H1 (cell line): Measurements from ENCODE around the gene RNF111. TPM values are rescaled to one million over a fixed set of nuclear protein-coding genes. Genes with fewer than 3 reads are reported as not detected.

Experiments
- CTCF ChIA-PET: fragments of 300-600 bp; sonication (Branson Sonifier 250); formaldehyde crosslinking; loops from one replicate; lab custom pipeline; 2021; ENCODE audit not compliant: partially characterized antibody; lab: Charles Lee
- POLR2A ChIA-PET: fragments of 300-600 bp; sonication (Branson Sonifier 250); formaldehyde crosslinking; loops from one replicate; lab custom pipeline; 2021; ENCODE audit warnings: inconsistent platforms; ENCODE audit not compliant: partially characterized antibody; lab: Charles Lee
- DNase-seq, 2 experiments: peaks; one replicate each; pipeline versions ENCODE4 v3.0.0 to v3.0.0-alpha.2; 2010 to 2022; ENCODE audit warnings: low spot score in 2 of 2, low read depth in 1 of 2, mixed read lengths in 1 of 2
- FAIRE-seq: peaks from 2 replicates; lab custom pipeline; 2011; peaks lifted over from hg19 to GRCh38; lab: Jason Lieb, UNC
- H2AFZ ChIP-seq: 2 replicates; pipeline ENCODE4 v1.8.1; 2012; ENCODE audit warnings: low read length, inconsistent platforms
- H2AK5ac ChIP-seq: 2 replicates; pipeline ENCODE4 v1.6.1; 2013; ENCODE audit warnings: low read depth, low read length
- H2BK120ac ChIP-seq: replicated peaks from 2 replicates; pipeline ENCODE3; 2013; ENCODE audit warnings: low read depth, low read length, inconsistent platforms
- H2BK12ac ChIP-seq: 2 replicates; pipeline ENCODE4 v1.6.1; 2013; ENCODE audit warnings: low read depth, low read length
- H2BK15ac ChIP-seq: 2 replicates; pipeline ENCODE4 v1.6.1; 2013; ENCODE audit warnings: low read length
- H2BK20ac ChIP-seq: 2 replicates; pipeline ENCODE4 v1.6.1; 2013; ENCODE audit warnings: low read length
- H2BK5ac ChIP-seq: 2 replicates; pipeline ENCODE4 v1.6.1; 2013; ENCODE audit warnings: low read depth, low read length
- H3K14ac ChIP-seq: 2 replicates; pipeline ENCODE4 v1.6.1; 2013; ENCODE audit warnings: inconsistent platforms; ENCODE audit not compliant: insufficient read length
- H3K18ac ChIP-seq: 2 replicates; pipeline ENCODE4 v1.6.1; 2013; ENCODE audit warnings: low read length; ENCODE audit errors: extremely low read depth
- H3K23ac ChIP-seq: 2 replicates; pipeline ENCODE4 v1.6.1; 2013; ENCODE audit warnings: inconsistent platforms; ENCODE audit not compliant: insufficient read length
- H3K23me2 ChIP-seq: 2 replicates; pipeline ENCODE4 v1.6.1; 2013; ENCODE audit warnings: low read depth, low read length
- H3K27ac ChIP-seq: 2 replicates; pipeline ENCODE4 v1.6.1; 2011; ENCODE audit warnings: low read depth, low read length, inconsistent platforms
- H3K27me3 ChIP-seq, 4 experiments: replicated peaks in 1 of 4; 1 replicate in 1 of 4; 2 replicates in 3 of 4; pipeline versions ENCODE4 v1.6.1 to v1.8.1; 2011 to 2013; ENCODE audit warnings: low read length in 3 of 4, mild to moderate bottlenecking in 3 of 4, inconsistent platforms in 2 of 4, mixed read lengths in 2 of 4, moderate library complexity in 1 of 4; ENCODE audit not compliant: control insufficient read depth in 3 of 4, insufficient read depth in 3 of 4; ENCODE audit errors: extremely low read depth in 1 of 4
- H3K36me3 ChIP-seq, 4 experiments: 2 replicates each; pipeline versions ENCODE4 v1.6.1 to v1.8.1; 2011 to 2013; ENCODE audit warnings: mild to moderate bottlenecking in 4 of 4, low read length in 3 of 4, moderate library complexity in 2 of 4, control low read depth in 1 of 4, inconsistent platforms in 1 of 4; ENCODE audit not compliant: insufficient read depth in 4 of 4, control insufficient read depth in 2 of 4
- H3K4ac ChIP-seq: replicated peaks from 2 replicates; pipeline ENCODE3; 2013; ENCODE audit warnings: low read length, low read depth, mixed read lengths, inconsistent platforms; ENCODE audit not compliant: insufficient read length
- H3K4me1 ChIP-seq, 4 experiments: replicated peaks in 1 of 4; 1 replicate in 1 of 4; 2 replicates in 3 of 4; pipeline versions ENCODE4 v1.6.1 to v1.8.1; 2011 to 2013; ENCODE audit warnings: low read length in 3 of 4, inconsistent platforms in 2 of 4, mixed read lengths in 1 of 4; ENCODE audit not compliant: insufficient read depth in 4 of 4, control insufficient read depth in 3 of 4
- H3K4me2 ChIP-seq, 2 experiments: 2 replicates each; pipeline versions ENCODE4 v1.6.1 to v1.8.1; 2011 to 2013; ENCODE audit warnings: low read depth in 2 of 2, low read length in 2 of 2, control low read depth in 1 of 2, inconsistent platforms in 1 of 2, mild to moderate bottlenecking in 1 of 2; ENCODE audit not compliant: insufficient read depth in 1 of 2
- H3K4me3 ChIP-seq, 4 experiments: fragments of 200-600, 300-600 bp in 1 of 4; sonication (generic), shearing (Covaris generic), sonication (Bioruptor Twin) in 1 of 4; 2 replicates each; pipeline versions ENCODE4 v1.5.1 to v1.8.1; 2011 to 2016; ENCODE audit warnings: low read length in 4 of 4, low read depth in 3 of 4, control low read depth in 2 of 4, inconsistent platforms in 2 of 4, mild to moderate bottlenecking in 2 of 4, mixed read lengths in 1 of 4, moderate library complexity in 1 of 4; ENCODE audit not compliant: insufficient read depth in 2 of 4; ENCODE audit errors: extremely low read depth in 1 of 4
- H3K56ac ChIP-seq: replicated peaks from 2 replicates; pipeline ENCODE3; 2013; ENCODE audit warnings: low read depth, mild to moderate bottlenecking, mixed read lengths, low read length, inconsistent platforms; ENCODE audit not compliant: insufficient read length
- H3K79me1 ChIP-seq: 2 replicates; pipeline ENCODE4 v1.6.1; 2013; ENCODE audit warnings: low read depth, low read length, control low read depth
- H3K79me2 ChIP-seq, 2 experiments: 2 replicates each; pipeline versions ENCODE4 v1.6.1 to v1.8.1; 2012 to 2013; ENCODE audit warnings: low read length in 2 of 2, mild to moderate bottlenecking in 2 of 2, inconsistent platforms in 1 of 2; ENCODE audit not compliant: insufficient read depth in 2 of 2, control insufficient read depth in 1 of 2
- H3K9ac ChIP-seq, 4 experiments: replicated peaks in 1 of 4; 1 replicate in 1 of 4; 2 replicates in 3 of 4; pipeline versions ENCODE4 v1.6.1 to v1.8.1; 2011 to 2013; ENCODE audit warnings: low read depth in 3 of 4, low read length in 3 of 4, control low read depth in 2 of 4, mild to moderate bottlenecking in 2 of 4, moderate library complexity in 2 of 4, inconsistent platforms in 1 of 4; ENCODE audit errors: extremely low read depth in 1 of 4
- H3K9me3 ChIP-seq, 2 experiments: 2 replicates each; pipeline versions ENCODE4 v1.6.1 to v1.8.1; 2012 to 2013; ENCODE audit warnings: mild to moderate bottlenecking in 2 of 2, moderate library complexity in 2 of 2, control low read depth in 1 of 2, inconsistent platforms in 1 of 2, low read depth in 1 of 2, low read length in 1 of 2, mixed read lengths in 1 of 2; ENCODE audit not compliant: insufficient read depth in 2 of 2
- H4K20me1 ChIP-seq, 2 experiments: replicated peaks in 1 of 2; 2 replicates each; pipeline versions ENCODE3 to v1.8.1; 2011 to 2013; ENCODE audit warnings: inconsistent platforms in 2 of 2, low read length in 2 of 2, mild to moderate bottlenecking in 1 of 2; ENCODE audit not compliant: insufficient read depth in 2 of 2, control insufficient read depth in 1 of 2
- H4K5ac ChIP-seq: 2 replicates; pipeline ENCODE4 v1.6.1; 2013; ENCODE audit warnings: low read length, low read depth, mixed read lengths, inconsistent platforms; ENCODE audit not compliant: insufficient read length
- H4K8ac ChIP-seq: 2 replicates; pipeline ENCODE4 v1.8.0; 2013; ENCODE audit warnings: mild to moderate bottlenecking, moderate library complexity, low read length, inconsistent platforms; ENCODE audit not compliant: insufficient read depth; ENCODE audit errors: extremely low read depth
- H4K91ac ChIP-seq: replicated peaks from 2 replicates; pipeline ENCODE3; 2013; ENCODE audit warnings: low read length, mixed read lengths, inconsistent platforms; ENCODE audit not compliant: insufficient read length
- BACH1 ChIP-seq: IDR thresholded peaks from 2 replicates; pipeline ENCODE4 v1.6.1; 2012; ENCODE audit warnings: low read length, improper control_type of control experiment
- BCL11A ChIP-seq, 2 experiments: IDR thresholded peaks; one replicate each; pipeline ENCODE4 v1.6.1; 2011; ENCODE audit warnings: low read depth in 2 of 2, low read length in 2 of 2, mild to moderate bottlenecking in 2 of 2
- EP300 ChIP-seq, 2 experiments: IDR thresholded peaks; 1 replicate in 1 of 2; 2 replicates in 1 of 2; pipeline ENCODE4 v1.6.1; 2011 to 2012; ENCODE audit warnings: low read depth in 2 of 2, low read length in 2 of 2, mild to moderate bottlenecking in 2 of 2, borderline replicate concordance in 1 of 2, inconsistent platforms in 1 of 2, moderate library complexity in 1 of 2
- JUND ChIP-seq: IDR thresholded peaks from 2 replicates; pipeline ENCODE4 v1.6.1; 2011; ENCODE audit warnings: mild to moderate bottlenecking, improper control_type of control experiment, low read length
- KDM5A ChIP-seq: fragments of 200-600 bp; IDR thresholded peaks from 2 replicates; pipeline ENCODE4 v1.7.1; 2012; ENCODE audit warnings: mild to moderate bottlenecking, low read length, inconsistent platforms, mixed read lengths
- NANOG ChIP-seq: IDR thresholded peaks from 2 replicates; pipeline ENCODE4 v1.6.1; 2011; ENCODE audit warnings: low read length, low read depth, mild to moderate bottlenecking, inconsistent platforms; ENCODE audit not compliant: insufficient read depth, poor library complexity, severe bottlenecking
- PHF8 ChIP-seq: fragments of 200-600 bp; sonication (generic); conservative IDR thresholded peaks from 2 replicates; pipeline ENCODE4 v1.7.1; 2012; ENCODE audit warnings: low read depth, mild to moderate bottlenecking, inconsistent platforms, low read length, moderate library complexity
- POU5F1 ChIP-seq: IDR thresholded peaks from 2 replicates; pipeline ENCODE4 v1.6.1; 2011; ENCODE audit warnings: low read depth, mild to moderate bottlenecking, low read length, moderate library complexity
- SP1 ChIP-seq: IDR thresholded peaks from 2 replicates; pipeline ENCODE4 v1.6.1; 2011; ENCODE audit warnings: low read depth, low read length
- SP4 ChIP-seq: IDR thresholded peaks from 2 replicates; pipeline ENCODE4 v1.6.1; 2012; ENCODE audit warnings: low read length, inconsistent platforms
- SRF ChIP-seq: IDR thresholded peaks from 2 replicates; pipeline ENCODE4 v1.6.1; 2011; ENCODE audit warnings: mild to moderate bottlenecking, low read depth, low read length, moderate library complexity
- TAF1 ChIP-seq: IDR thresholded peaks from 2 replicates; pipeline ENCODE4 v1.6.1; 2011; ENCODE audit warnings: mild to moderate bottlenecking, low read depth, low read length
- TAF7 ChIP-seq: optimal IDR thresholded peaks from 2 replicates; pipeline ENCODE3; 2011; ENCODE audit warnings: low read depth, mild to moderate bottlenecking, inconsistent platforms, low read length, moderate library complexity, borderline replicate concordance
- ZNF274 ChIP-seq: IDR thresholded peaks from 2 replicates; pipeline ENCODE4 v1.7.0; 2012; ENCODE audit warnings: low read length, borderline replicate concordance; ENCODE audit errors: extremely low read depth
- WGBS, 2 experiments: shearing (Covaris generic) in 1 of 2; methylation state at CpG; one replicate each; pipeline versions ENCODE4 v1.1.6 to v1.1.7; 2013 to 2015; ENCODE audit warnings: low lambda C conversion rate in 2 of 2, mixed read lengths in 2 of 2, inconsistent platforms in 1 of 2, low coverage in 1 of 2, missing lambda C conversion rate in 1 of 2; ENCODE audit not compliant: insufficient replicate concordance in 2 of 2, insufficient coverage in 1 of 2, insufficient read length in 1 of 2; ENCODE audit errors: extremely low coverage in 1 of 2, missing lambda C conversion rate in 1 of 2; 5-methylcytosine and 5-hydroxymethylcytosine counted together
- polyA plus RNA-seq, 7 experiments: library from polyadenylated mRNA; depleted of rRNA in 3 of 7; stranded (reverse) in 5 of 7; unstranded in 2 of 7; fragments of >200 nt in 5 of 7; fragments of 200-250 nt in 2 of 7; gene quantifications; 1 replicate in 5 of 7; 2 replicates in 1 of 7; 4 replicates in 1 of 7; pipeline versions ENCODE4 v1.2.1 to v1.2.3, GENCODE V29; 2011 to 2013; ENCODE audit warnings: missing spikeins in 2 of 7, mixed read lengths in 2 of 7
- total RNA-seq: library from RNA; stranded (reverse); fragmentation: NEBNext Ultra II Directional; extraction: Animal tissue kit (Norgen Biotek cat#: 25700); gene quantifications from 2 replicates; pipeline ENCODE4 v1.2.1, GENCODE V29; 2021
- TF ChIP-seq, protein P1 (sequence below): IDR thresholded peaks from 2 replicates; pipeline ENCODE4 v1.6.1; 2012; ENCODE audit warnings: inconsistent platforms

The RNF111 gene
- total and polyA plus RNA-seq, 2 of the 8 experiments (the other 6 are each of a cell fraction or from before 2014, with no cell fraction given): 18.5 to 26.6 TPM

- H3K79me2 ChIP-seq: peaks cover 0 to 3% of the 10 kb centered on the region in 2 experiments; a peak in 1 of 4 replicates
- no peak overlapping the region for H2BK20ac ChIP-seq
- no peak overlapping the region for H3K4me3 ChIP-seq
- no peak for DNase-seq
- no peaks in the 10 kb centered on the region for H3K4me1 ChIP-seq
- H3K36me3 ChIP-seq: peaks cover 8 to 61% (median 43%) of the 10 kb centered on the region in 4 experiments; a peak in 7 of 8 replicates
- no peak overlapping the region for H2BK120ac ChIP-seq
- no peak for FAIRE-seq
- H3K14ac ChIP-seq: no peak overlapping the region
- H3K9ac ChIP-seq: no peak overlapping the region
- no peaks in the 10 kb centered on the region for H4K20me1 ChIP-seq
- no peaks in the 10 kb centered on the region for H3K79me1 ChIP-seq
- H3K4ac ChIP-seq: no peak overlapping the region
- no peak overlapping the region for H4K8ac ChIP-seq
- no peak overlapping the region for H2BK15ac ChIP-seq
- no peak overlapping the region for H2AK5ac ChIP-seq
- H2AFZ ChIP-seq: no peak overlapping the region
- H3K18ac ChIP-seq: no peak overlapping the region
- no peak overlapping the region for H3K4me2 ChIP-seq
- H4K91ac ChIP-seq: no peak overlapping the region
- no peak overlapping the region for H2BK12ac ChIP-seq
- CTCF ChIA-PET: interaction anchor here (0.6 to 1.6 kb wide), 6 partner anchors 10 to 157 kb away, joined by 3 to 4 read pairs (median 3); no protein-coding TSS in a partner anchor
- H3K27ac ChIP-seq: no peak overlapping the region
- no peak overlapping the region for H3K23ac ChIP-seq
- no peak overlapping the region for H2BK5ac ChIP-seq
- no peaks in the 10 kb centered on the region for H3K27me3 ChIP-seq
- whole genome bisulfite sequencing, 2 experiments: 100% methylated on average over 2 of the region's 2 CpGs; no CpG with 5 or more reads in 1 of the 2 experiments
- no peak overlapping the region for H3K56ac ChIP-seq
- no peak overlapping the region for H4K5ac ChIP-seq
- no peaks in the 10 kb centered on the region for H3K23me2 ChIP-seq
- H3K9me3 ChIP-seq: peaks cover 0 to 3% of the 10 kb centered on the region in 2 experiments; a peak in 1 of 4 replicates
- POLR2A ChIA-PET: interaction anchor here (0.9 to 2.2 kb wide), 3 partner anchors 8 to 14 kb away, joined by 3 to 7 read pairs (median 5); no protein-coding TSS in a partner anchor
- TF ChIP-seq TAF7 (no peak), BACH1 (no peak), BCL11A (IDR thresholded peaks at IDR 0.05; ENCODE audit: low read depth in 2 of 2, low read length in 2 of 2) (no peak), POU5F1 (no peak), SP1 (no peak), SRF (no peak), NANOG (no peak), SP4 (no peak), ZNF274 (no peak), TAF1 (no peak), JUND (no peak), EP300 (IDR thresholded peaks at IDR 0.05; ENCODE audit: borderline replicate concordance in 1 of 2, low read depth in 2 of 2, low read length in 2 of 2) (no peak), KDM5A (no peak), PHF8 (no peak)
- TF ChIP-seq, protein P1, sequence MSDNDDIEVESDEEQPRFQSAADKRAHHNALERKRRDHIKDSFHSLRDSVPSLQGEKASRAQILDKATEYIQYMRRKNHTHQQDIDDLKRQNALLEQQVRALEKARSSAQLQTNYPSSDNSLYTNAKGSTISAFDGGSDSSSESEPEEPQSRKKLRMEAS: no peak
Observed at GRCh38 chr15:59124261-59124660, 136.8 kb downstream of the RNF111 start.
